Neural cell (in vitro differentiated cells): Measurements from ENCODE around the gene AFMID. TPM values are rescaled to one million over a fixed set of nuclear protein-coding genes. Genes with fewer than 3 reads are reported as not detected.

Experiments
- H2AFZ ChIP-seq: fragments of 200-600, 300-800 bp; sonication (generic), shearing (Covaris generic); 2 replicates; pipeline ENCODE4 v1.6.0; 2014; ENCODE audit warnings: low read depth, mild to moderate bottlenecking, antibody characterized with exemption, low read length, moderate library complexity
- H3F3A ChIP-seq: fragments of 200-600 bp; shearing (Covaris generic); 2 replicates; pipeline ENCODE4 v1.6.1; 2016; ENCODE audit warnings: mild to moderate bottlenecking, moderate library complexity, mixed read lengths, antibody characterized with exemption, low read length; ENCODE audit not compliant: insufficient read depth, poor library complexity, severe bottlenecking
- H3K27ac ChIP-seq: fragments of 200-600, 300-800 bp; sonication (generic), shearing (Covaris generic); 2 replicates; pipeline ENCODE4 v1.5.1; 2014; ENCODE audit warnings: mild to moderate bottlenecking, low read length, moderate library complexity
- H3K27me3 ChIP-seq: fragments of 300-800, 200-600 bp; sonication (generic), shearing (Covaris generic); 2 replicates; pipeline ENCODE4 v1.6.0; 2014; ENCODE audit warnings: mild to moderate bottlenecking, low read depth, low read length, moderate library complexity; ENCODE audit not compliant: insufficient read depth
- H3K36me3 ChIP-seq: fragments of 300-800, 200-600 bp; sonication (generic), shearing (Covaris generic); 2 replicates; pipeline ENCODE4 v1.5.1; 2014; ENCODE audit warnings: mild to moderate bottlenecking, antibody characterized with exemption, low read length, moderate library complexity; ENCODE audit not compliant: insufficient read depth
- H3K4me2 ChIP-seq: fragments of 300-800, 200-600 bp; sonication (generic), shearing (Covaris generic); 2 replicates; pipeline ENCODE4 v1.6.0; 2014; ENCODE audit warnings: mild to moderate bottlenecking, low read length
- H3K4me3 ChIP-seq: fragments of 300-800, 200-600 bp; sonication (generic), shearing (Covaris generic); 2 replicates; pipeline ENCODE4 v1.5.1; 2014; ENCODE audit warnings: mild to moderate bottlenecking, low read length, moderate library complexity
- H3K79me2 ChIP-seq: fragments of 200-600 bp; shearing (Covaris generic); replicated peaks from 2 replicates; pipeline ENCODE4 v1.6.0; 2014; ENCODE audit warnings: mild to moderate bottlenecking, low read length, moderate library complexity; ENCODE audit not compliant: insufficient read depth
- H3K9ac ChIP-seq: fragments of 300-800, 200-600 bp; sonication (generic), shearing (Covaris generic); 2 replicates; pipeline ENCODE4 v1.6.1; 2016; ENCODE audit warnings: mild to moderate bottlenecking, low read length, mixed read lengths
- H3K9me2 ChIP-seq: fragments of 200-600 bp; shearing (Covaris generic); 2 replicates; pipeline ENCODE4 v1.6.1; 2016; ENCODE audit warnings: mild to moderate bottlenecking, low read length, mixed read lengths; ENCODE audit not compliant: insufficient read depth
- H3K9me3 ChIP-seq: fragments of 200-600, 300-800 bp; sonication (generic), shearing (Covaris generic); 2 replicates; pipeline ENCODE4 v1.6.1; 2016; ENCODE audit warnings: mild to moderate bottlenecking, mixed run types, low read length, moderate library complexity, mixed read lengths
- H4K20me1 ChIP-seq: fragments of 200-600 bp; shearing (Covaris generic); 2 replicates; pipeline ENCODE4 v1.6.1; 2016; ENCODE audit warnings: mild to moderate bottlenecking, mixed run types; ENCODE audit not compliant: insufficient read depth
- EP300 ChIP-seq: fragments of 450-650 bp; conservative IDR thresholded peaks from 2 replicates; pipeline ENCODE4 v1.6.1; 2014; ENCODE audit warnings: antibody characterized with exemption, mild to moderate bottlenecking, moderate library complexity; ENCODE audit not compliant: poor library complexity, severe bottlenecking
- EZH2 ChIP-seq: fragments of 200-600, 300-800 bp; shearing (Covaris generic), sonication (generic); IDR thresholded peaks from 2 replicates; pipeline ENCODE4 v1.6.1; 2014; ENCODE audit warnings: antibody characterized with exemption, low read length, borderline replicate concordance, mild to moderate bottlenecking; ENCODE audit not compliant: insufficient read depth, poor library complexity, severe bottlenecking
- MXI1 ChIP-seq: fragments of 450-650 bp; conservative IDR thresholded peaks from 2 replicates; pipeline ENCODE4 v1.6.1; 2014; ENCODE audit warnings: antibody characterized with exemption, mild to moderate bottlenecking; ENCODE audit not compliant: poor library complexity, severe bottlenecking
- POLR2AphosphoS5 ChIP-seq: IDR thresholded peaks from 2 replicates; pipeline ENCODE4 v1.6.1; 2012
- RAD21 ChIP-seq: fragments of 450-650 bp; conservative IDR thresholded peaks from 2 replicates; pipeline ENCODE4 v1.6.1; 2014; ENCODE audit warnings: antibody characterized with exemption, mild to moderate bottlenecking, moderate library complexity
- SMC3 ChIP-seq: fragments of 450-650 bp; conservative IDR thresholded peaks from 2 replicates; pipeline ENCODE4 v1.6.1; 2014; ENCODE audit warnings: antibody characterized with exemption, mild to moderate bottlenecking, moderate library complexity; ENCODE audit not compliant: poor library complexity
- TAF1 ChIP-seq: IDR thresholded peaks from 2 replicates; pipeline ENCODE4 v1.6.1; 2012; ENCODE audit warnings: low read depth
- polyA plus RNA-seq: library from polyadenylated mRNA; depleted of rRNA; stranded (reverse); fragments of >200 nt; gene quantifications from 2 replicates; pipeline ENCODE4 v1.2.3, GENCODE V29; 2014
- TF ChIP-seq, protein P1 (sequence below): fragments of 450-650 bp; IDR thresholded peaks from 2 replicates; pipeline ENCODE4 v1.5.1; 2014; ENCODE audit warnings: antibody characterized with exemption, mild to moderate bottlenecking, moderate library complexity; ENCODE audit not compliant: poor library complexity, severe bottlenecking
- TF ChIP-seq, protein P2 (sequence below): IDR thresholded peaks from 2 replicates; pipeline ENCODE4 v1.6.1; 2012; ENCODE audit warnings: borderline replicate concordance

AFMID gene
- polyA plus RNA-seq, 1 donor from 2014 or later: 15.8 TPM

DNA sequence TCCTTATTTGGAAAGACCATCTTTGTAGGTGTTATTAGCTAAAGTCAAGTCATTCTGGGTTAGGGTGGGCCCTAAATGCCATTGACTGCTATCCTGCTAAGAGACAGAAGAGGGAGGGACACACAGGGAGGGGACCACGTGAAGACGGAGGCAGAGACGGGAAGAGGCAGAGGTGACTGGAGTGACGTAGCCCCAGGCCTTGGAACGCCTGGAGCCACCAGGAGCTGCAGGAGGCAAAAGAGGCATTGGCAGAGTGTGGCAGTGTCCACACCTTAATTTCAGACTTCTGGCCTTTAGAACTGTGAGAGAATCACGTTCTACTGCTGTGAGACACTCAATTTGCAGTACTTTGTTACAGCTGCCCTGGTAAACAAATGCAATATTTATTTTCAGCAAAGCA lies 13.3 kb downstream of the AFMID start:
- no peaks in the 10 kb centered on the region for H3K36me3 ChIP-seq
- no peak overlapping the region for H3K4me2 ChIP-seq
- H3K27me3 ChIP-seq: no peaks in the 10 kb centered on the region
- no peak overlapping the region for H2AFZ ChIP-seq
- H3K4me3 ChIP-seq: no peak overlapping the region
- TF ChIP-seq, protein P1, sequence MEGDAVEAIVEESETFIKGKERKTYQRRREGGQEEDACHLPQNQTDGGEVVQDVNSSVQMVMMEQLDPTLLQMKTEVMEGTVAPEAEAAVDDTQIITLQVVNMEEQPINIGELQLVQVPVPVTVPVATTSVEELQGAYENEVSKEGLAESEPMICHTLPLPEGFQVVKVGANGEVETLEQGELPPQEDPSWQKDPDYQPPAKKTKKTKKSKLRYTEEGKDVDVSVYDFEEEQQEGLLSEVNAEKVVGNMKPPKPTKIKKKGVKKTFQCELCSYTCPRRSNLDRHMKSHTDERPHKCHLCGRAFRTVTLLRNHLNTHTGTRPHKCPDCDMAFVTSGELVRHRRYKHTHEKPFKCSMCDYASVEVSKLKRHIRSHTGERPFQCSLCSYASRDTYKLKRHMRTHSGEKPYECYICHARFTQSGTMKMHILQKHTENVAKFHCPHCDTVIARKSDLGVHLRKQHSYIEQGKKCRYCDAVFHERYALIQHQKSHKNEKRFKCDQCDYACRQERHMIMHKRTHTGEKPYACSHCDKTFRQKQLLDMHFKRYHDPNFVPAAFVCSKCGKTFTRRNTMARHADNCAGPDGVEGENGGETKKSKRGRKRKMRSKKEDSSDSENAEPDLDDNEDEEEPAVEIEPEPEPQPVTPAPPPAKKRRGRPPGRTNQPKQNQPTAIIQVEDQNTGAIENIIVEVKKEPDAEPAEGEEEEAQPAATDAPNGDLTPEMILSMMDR: no peak
- TF ChIP-seq MXI1 (no peak), EZH2 (no peak), EP300 (no peak), TAF1 (no peak), SMC3 (no peak), RAD21 (no peak), POLR2AphosphoS5 (no peak)
- TF ChIP-seq, protein P2, sequence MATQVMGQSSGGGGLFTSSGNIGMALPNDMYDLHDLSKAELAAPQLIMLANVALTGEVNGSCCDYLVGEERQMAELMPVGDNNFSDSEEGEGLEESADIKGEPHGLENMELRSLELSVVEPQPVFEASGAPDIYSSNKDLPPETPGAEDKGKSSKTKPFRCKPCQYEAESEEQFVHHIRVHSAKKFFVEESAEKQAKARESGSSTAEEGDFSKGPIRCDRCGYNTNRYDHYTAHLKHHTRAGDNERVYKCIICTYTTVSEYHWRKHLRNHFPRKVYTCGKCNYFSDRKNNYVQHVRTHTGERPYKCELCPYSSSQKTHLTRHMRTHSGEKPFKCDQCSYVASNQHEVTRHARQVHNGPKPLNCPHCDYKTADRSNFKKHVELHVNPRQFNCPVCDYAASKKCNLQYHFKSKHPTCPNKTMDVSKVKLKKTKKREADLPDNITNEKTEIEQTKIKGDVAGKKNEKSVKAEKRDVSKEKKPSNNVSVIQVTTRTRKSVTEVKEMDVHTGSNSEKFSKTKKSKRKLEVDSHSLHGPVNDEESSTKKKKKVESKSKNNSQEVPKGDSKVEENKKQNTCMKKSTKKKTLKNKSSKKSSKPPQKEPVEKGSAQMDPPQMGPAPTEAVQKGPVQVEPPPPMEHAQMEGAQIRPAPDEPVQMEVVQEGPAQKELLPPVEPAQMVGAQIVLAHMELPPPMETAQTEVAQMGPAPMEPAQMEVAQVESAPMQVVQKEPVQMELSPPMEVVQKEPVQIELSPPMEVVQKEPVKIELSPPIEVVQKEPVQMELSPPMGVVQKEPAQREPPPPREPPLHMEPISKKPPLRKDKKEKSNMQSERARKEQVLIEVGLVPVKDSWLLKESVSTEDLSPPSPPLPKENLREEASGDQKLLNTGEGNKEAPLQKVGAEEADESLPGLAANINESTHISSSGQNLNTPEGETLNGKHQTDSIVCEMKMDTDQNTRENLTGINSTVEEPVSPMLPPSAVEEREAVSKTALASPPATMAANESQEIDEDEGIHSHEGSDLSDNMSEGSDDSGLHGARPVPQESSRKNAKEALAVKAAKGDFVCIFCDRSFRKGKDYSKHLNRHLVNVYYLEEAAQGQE: no peak
- no peaks in the 10 kb centered on the region for H3F3A ChIP-seq
- no peaks in the 10 kb centered on the region for H4K20me1 ChIP-seq
- H3K79me2 ChIP-seq: no peaks in the 10 kb centered on the region
- H3K9me2 ChIP-seq: no peaks in the 10 kb centered on the region
- no peaks in the 10 kb centered on the region for H3K9me3 ChIP-seq
- H3K9ac ChIP-seq: no peak overlapping the region
- no peak overlapping the region for H3K27ac ChIP-seq

DNA sequence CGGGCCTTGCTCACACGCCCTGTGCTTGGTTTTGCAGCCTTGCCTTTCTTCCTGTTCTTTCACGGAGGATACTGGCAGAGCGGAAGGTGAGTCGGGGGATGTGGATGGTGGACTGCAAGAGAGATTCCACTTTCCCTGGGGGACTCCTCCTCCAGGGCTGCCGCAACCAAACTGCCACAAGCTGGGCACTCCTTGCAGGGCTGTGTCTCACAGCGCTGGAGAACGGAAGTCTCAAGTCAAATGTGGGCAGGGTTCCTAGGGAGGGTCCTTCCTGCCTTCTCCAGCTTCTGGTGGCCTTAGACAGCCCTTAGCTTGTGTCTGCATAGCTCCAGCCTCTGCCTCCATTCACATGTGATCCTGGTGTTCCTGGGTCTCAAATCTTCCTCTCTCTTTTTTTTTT lies 15.5 kb downstream of the AFMID start:
- Histone ChIP-seq H3K79me2 (no peaks in the 10 kb centered on the region), H3K27me3 (no peaks in the 10 kb centered on the region), H3K4me2 (no peak overlapping the region), H3K9me2 (no peaks in the 10 kb centered on the region), H3K9ac (no peak overlapping the region), H3F3A (no peaks in the 10 kb centered on the region), H3K4me3 (no peak overlapping the region), H3K36me3 (no peaks in the 10 kb centered on the region), H4K20me1 (no peaks in the 10 kb centered on the region), H3K9me3 (no peaks in the 10 kb centered on the region), H3K27ac (no peak overlapping the region), H2AFZ (no peak overlapping the region)
- TF ChIP-seq EP300 (no peak), POLR2AphosphoS5 (no peak), MXI1 (no peak), SMC3 (no peak), RAD21 (no peak), TAF1 (no peak), EZH2 (no peak)
- TF ChIP-seq, protein P1: no peak
- TF ChIP-seq, protein P2: no peak
